GM12878 (cell line): ENCODE results near the gene CDC42EP1. TPM values are rescaled to one million over a fixed set of nuclear protein-coding genes. Genes with fewer than 3 reads are reported as not detected.

Source experiments
- ATAC-seq: fragments of 200-7000 bp; cut with Tn5 transposase; 3 replicates; pipeline ENCODE4 v1.9.1; 2020; ENCODE audit warnings: mild to moderate bottlenecking, moderate library complexity
- BruUV-seq: library from RNA; stranded (reverse); fragments of 400-500 nt; replicated peaks from 2 replicates; lab custom pipeline; 2021; lab: Mats Ljungman, UMichigan
- CTCF ChIA-PET: fragments of 300-600 bp; sonication (Branson Sonifier 250); formaldehyde crosslinking; extraction: SDS; loops from one replicate; lab custom pipeline; 2021; ENCODE audit warnings: inconsistent platforms; lab: Yijun Ruan, JAX
- POLR2A ChIA-PET: fragments of 350-600 bp; formaldehyde crosslinking; extraction: SDS; loops from one replicate; lab custom pipeline; 2021; ENCODE audit warnings: inconsistent platforms; lab: Charles Lee
- RAD21 ChIA-PET: fragments of 300-600 bp; sonication (Branson Sonifier 250); formaldehyde crosslinking; loops from one replicate; lab custom pipeline; 2023; ENCODE audit warnings: antibody characterized with exemption; ENCODE audit not compliant: unreplicated experiment; lab: Charles Lee
- SMC1A ChIA-PET: fragments of 300-600 bp; sonication (Branson Sonifier 250); formaldehyde crosslinking; loops from one replicate; lab custom pipeline; 2023; ENCODE audit not compliant: unreplicated experiment, uncharacterized antibody; lab: Charles Lee
- DNase-seq: peaks from one replicate; pipeline ENCODE4 v3.0.0-alpha.2; 2011; ENCODE audit warnings: low read depth, low spot score
- FAIRE-seq: peaks from 3 replicates; lab custom pipeline; 2011; peaks lifted over from hg19 to GRCh38; lab: Jason Lieb, UNC
- H2AFZ ChIP-seq: 2 replicates; pipeline ENCODE4 v1.6.0; 2011; ENCODE audit warnings: low read depth, low read length, control low read depth; ENCODE audit not compliant: control insufficient read depth
- H3K27ac ChIP-seq: 2 replicates; pipeline ENCODE4 v1.5.1; 2011; ENCODE audit warnings: control low read depth; ENCODE audit not compliant: control insufficient read depth, insufficient read depth
- H3K27me3 ChIP-seq, 2 experiments: replicated peaks in 1 of 2; 2 replicates each; pipeline versions ENCODE4 v1.6.0 to v1.6.1; 2011; ENCODE audit warnings: low read length in 1 of 2; ENCODE audit not compliant: control insufficient read depth in 2 of 2, insufficient read depth in 2 of 2
- H3K36me3 ChIP-seq, 2 experiments: 2 replicates each; pipeline ENCODE4 v1.5.1; 2011; ENCODE audit warnings: low read length in 1 of 2; ENCODE audit not compliant: control insufficient read depth in 2 of 2, insufficient read depth in 2 of 2
- H3K4me1 ChIP-seq: 2 replicates; pipeline ENCODE4 v1.6.1; 2011; ENCODE audit warnings: mild to moderate bottlenecking, low read length, moderate library complexity, mixed read lengths; ENCODE audit not compliant: control insufficient read depth, insufficient read depth
- H3K4me2 ChIP-seq: 2 replicates; pipeline ENCODE4 v1.6.0; 2011; ENCODE audit warnings: control low read depth; ENCODE audit not compliant: control insufficient read depth, insufficient read depth
- H3K4me3 ChIP-seq: fragments of 200-600 bp; sonication (generic); 2 replicates; pipeline ENCODE4 v1.5.1; 2016
- H3K79me2 ChIP-seq: 2 replicates; pipeline ENCODE4 v1.6.0; 2011; ENCODE audit warnings: low read length; ENCODE audit not compliant: control insufficient read depth, insufficient read depth
- H3K9ac ChIP-seq: 2 replicates; pipeline ENCODE4 v1.8.0; 2011; ENCODE audit warnings: low read length, control low read depth, mixed read lengths; ENCODE audit not compliant: control insufficient read depth, insufficient read depth
- H3K9me3 ChIP-seq: replicated peaks from 3 replicates; pipeline ENCODE4 v1.5.1; 2011; ENCODE audit warnings: mild to moderate bottlenecking, low read length; ENCODE audit not compliant: control insufficient read depth, insufficient read depth
- H4K20me1 ChIP-seq: 2 replicates; pipeline ENCODE4 v1.6.0; 2011; ENCODE audit not compliant: control insufficient read depth, insufficient read depth
- ATF2 ChIP-seq: IDR thresholded peaks from 2 replicates; pipeline ENCODE4 v1.6.1; 2012; ENCODE audit warnings: low read length, inconsistent platforms
- CHD2 ChIP-seq: IDR thresholded peaks from 2 replicates; pipeline ENCODE4 v1.6.1; 2011; ENCODE audit warnings: low read depth, low read length, improper control_type of control experiment, borderline replicate concordance
- CHD4 ChIP-seq: fragments of 200-600 bp; sonication (generic); IDR thresholded peaks from 2 replicates; pipeline ENCODE4 v1.6.1; 2016; ENCODE audit warnings: mild to moderate bottlenecking
- CREB1 ChIP-seq: IDR thresholded peaks from 2 replicates; pipeline ENCODE4 v1.6.1; 2012; ENCODE audit warnings: low read depth, mild to moderate bottlenecking, inconsistent platforms
- EED ChIP-seq: sonication (generic); IDR thresholded peaks from 2 replicates; pipeline ENCODE4 v1.6.1; 2016; ENCODE audit warnings: antibody characterized with exemption, low read depth
- HDAC6 ChIP-seq: fragments of 200-600 bp; sonication (generic); IDR thresholded peaks from one replicate; pipeline ENCODE4 v1.8.0; 2017; ENCODE audit warnings: antibody characterized with exemption; ENCODE audit not compliant: unreplicated experiment
- MLLT1 ChIP-seq: fragments of 450-650 bp; IDR thresholded peaks from 2 replicates; pipeline ENCODE4 v1.6.1; 2016; ENCODE audit warnings: mild to moderate bottlenecking
- MTA3 ChIP-seq: IDR thresholded peaks from 2 replicates; pipeline ENCODE4 v1.6.1; 2012; ENCODE audit warnings: low read length, inconsistent platforms, borderline replicate concordance
- MXI1 ChIP-seq: fragments of 150-350 bp; IDR thresholded peaks from 2 replicates; pipeline ENCODE4 v1.6.1; 2011; ENCODE audit warnings: low read depth, mild to moderate bottlenecking, inconsistent platforms, low read length, improper control_type of control experiment
- NFYB ChIP-seq: IDR thresholded peaks from 2 replicates; pipeline ENCODE4 v1.6.1; 2011; ENCODE audit warnings: low read depth, mild to moderate bottlenecking, low read length, improper control_type of control experiment, moderate library complexity; ENCODE audit not compliant: insufficient read depth
- NR2C1 ChIP-seq: fragments of 450-650 bp; IDR thresholded peaks from 2 replicates; pipeline ENCODE4 v1.6.1; 2017; ENCODE audit warnings: antibody characterized with exemption, mild to moderate bottlenecking, moderate library complexity
- NRF1 ChIP-seq: conservative IDR thresholded peaks from 2 replicates; pipeline ENCODE4 v1.6.1; 2011; ENCODE audit warnings: mild to moderate bottlenecking, low read depth, low read length, improper control_type of control experiment
- POU2F2 ChIP-seq: IDR thresholded peaks from 3 replicates; pipeline ENCODE4 v1.6.1; 2011; ENCODE audit warnings: low read depth, mild to moderate bottlenecking, low read length, borderline replicate concordance
- SP1 ChIP-seq: IDR thresholded peaks from one replicate; pipeline ENCODE4 v1.6.1; 2011; ENCODE audit warnings: low read depth, low read length
- TCF12 ChIP-seq: IDR thresholded peaks from 2 replicates; pipeline ENCODE4 v1.6.1; 2011; ENCODE audit warnings: low read depth, mild to moderate bottlenecking, low read length
- ZBTB40 ChIP-seq: fragments of 450-650 bp; IDR thresholded peaks from 2 replicates; pipeline ENCODE4 v1.6.1; 2016; ENCODE audit warnings: mild to moderate bottlenecking, moderate library complexity, borderline replicate concordance
- WGBS: methylation state at CpG from one replicate; pipeline ENCODE4 v1.1.6; 2016; ENCODE audit warnings: low lambda C conversion rate; ENCODE audit not compliant: insufficient replicate concordance, insufficient coverage; ENCODE audit errors: missing lambda C conversion rate; 5-methylcytosine and 5-hydroxymethylcytosine counted together
- in situ Hi-C: fragments of 300-500 bp; cut with MboI; formaldehyde crosslinking; loops from 9 replicates; pipeline ENCODE4 v1.14.3; 2018; ENCODE audit warnings: mixed read lengths
- intact Hi-C: fragments of 100-400 bp; cut with micrococcal nuclease; formaldehyde crosslinking; loops from one replicate; pipeline ENCODE4 v1.14.2; 2022; ENCODE audit not compliant: unreplicated experiment
- polyA plus RNA-seq, 11 experiments: library from polyadenylated mRNA; depleted of rRNA in 4 of 11; unstranded in 6 of 11; stranded (reverse) in 5 of 11; fragments of >200 nt; fragmentation: Nextera tagmentation in 4 of 11; fragmentation: Illumina TruSeq in 1 of 11; extraction: Ambion mirVana in 4 of 11; extraction: Trizol in 1 of 11; gene quantifications; 1 replicate in 1 of 11; 2 replicates in 10 of 11; pipeline versions ENCODE4 v1.2.1 to v1.2.3, GENCODE V29; 2011 to 2016; ENCODE audit warnings: inconsistent platforms in 2 of 11, missing spikeins in 2 of 11, low read depth in 1 of 11
- total RNA-seq, 4 experiments: library from RNA; depleted of rRNA in 3 of 4; stranded (reverse); fragments of >200 nt in 3 of 4; fragmentation: Illumina TruSeq in 1 of 4; extraction: Trizol in 1 of 4; gene quantifications; 2 replicates each; pipeline versions ENCODE4 v1.2.1 to v1.2.3, GENCODE V29; 2013 to 2021

Gene CDC42EP1
- total and polyA plus RNA-seq, 10 of the 15 experiments (the other 5 are each of a cell fraction or from before 2014, with no cell fraction given), result 0.04 to 0.33 (median 0.09) TPM; not detected in 7

GRCh38 chr22:37601540-37602442 is 41.5 kb downstream of the CDC42EP1 start:
- intact Hi-C loops (no loop called here), in situ Hi-C loops (no loop called here)
- H3K79me2 ChIP-seq, result no peaks in the 10 kb centered on the region
- H3K9ac ChIP-seq, result no peak overlapping the region
- ChIA-PET RAD21 (interaction anchor here (0.6 to 1.3 kb wide), 5 partner anchors 10 to 63 kb away, joined by 3 to 8 read pairs (median 4); no protein-coding TSS in a partner anchor), POLR2A (interaction anchor here (0.5 to 1.0 kb wide), 6 partner anchors 10 to 60 kb away, joined by 3 to 4 read pairs (median 3); partner anchors contain the start of gene LGALS2), SMC1A (interaction anchor here (0.6 to 1.8 kb wide), 3 partner anchors 10 to 31 kb away, joined by 3 to 6 read pairs (median 4); no protein-coding TSS in a partner anchor), CTCF (interaction anchor here (0.6 to 11.8 kb wide), 8 partner anchors 9 to 217 kb away, joined by 3 to 178 read pairs (median 4); partner anchors contain the start of genes LGALS1 and NOL12)
- H3K27ac ChIP-seq, result no peak overlapping the region
- H3K4me2 ChIP-seq, result peak overlapping the region; percentile 28
- peak overlapping the region; percentile 32 for H2AFZ ChIP-seq
- H4K20me1 ChIP-seq, result no peaks in the 10 kb centered on the region
- H3K36me3 ChIP-seq, result no peaks in the 10 kb centered on the region
- peaks cover 2% of the 10 kb centered on the region; the same call in 1 of the 2 replicates for H3K4me1 ChIP-seq
- DNase-seq (peak; percentile 42), FAIRE-seq (peak; percentile 89), ATAC-seq (peak; percentile 98)
- no peaks in the 10 kb centered on the region for H3K9me3 ChIP-seq
- H3K4me3 ChIP-seq, result no peak overlapping the region
- H3K27me3 ChIP-seq, result no peaks in the 10 kb centered on the region
- WGBS, result 43% methylated on average over 14 of the region's 14 CpGs
- no TSS peak for BruUV-seq
- TF ChIP-seq MLLT1 (0 out of 2 replicates have a peak, but pooled peaks have one; percentile 18), NRF1 (no peak), ZBTB40 (no peak), TCF12 (no peak), SP1 (peak; percentile 85), NFYB (peak; percentile 80), HDAC6 (no peak), CHD4 (no peak), CREB1 (no peak), EED (no peak), POU2F2 (peak; percentile 95), MXI1 (no peak), NR2C1 (no peak), ATF2 (no peak), MTA3 (no peak), CHD2 (0 out of 2 replicates have a peak, but pooled peaks have one; percentile 19)
